IMR-90 (cell line): ENCODE data around the gene NHSL1. TPM values are rescaled to one million over a fixed set of nuclear protein-coding genes. Genes with fewer than 3 reads are reported as not detected.

Experiments
- ATAC-seq: fragments of 200-7000 bp; cut with Tn5 transposase; 2 replicates; pipeline ENCODE4 v1.9.1; 2020; ENCODE audit warnings: low read depth, mild to moderate bottlenecking, moderate library complexity
- BruUV-seq: library from RNA; stranded (reverse); fragments of 400-500 nt; replicated peaks from 2 replicates; lab custom pipeline; 2021; lab: Mats Ljungman, UMichigan
- CTCF ChIA-PET: fragments of 300-600 bp; formaldehyde crosslinking; extraction: SDS; loops from one replicate; lab custom pipeline; 2021; ENCODE audit warnings: antibody characterized with exemption; lab: Yijun Ruan, JAX
- POLR2A ChIA-PET: fragments of 300-600 bp; sonication (Branson Sonifier 250); formaldehyde crosslinking; loops from one replicate; lab custom pipeline; 2022; ENCODE audit warnings: antibody characterized with exemption; ENCODE audit not compliant: unreplicated experiment; lab: Charles Lee
- DNase-seq: peaks from one replicate; pipeline ENCODE4 v3.0.0; 2013
- H2AFZ ChIP-seq: replicated peaks from 2 replicates; pipeline ENCODE3; 2013; ENCODE audit warnings: low read length, mild to moderate bottlenecking; ENCODE audit not compliant: poor library complexity
- H2AK5ac ChIP-seq: 2 replicates; pipeline ENCODE4 v1.6.1; 2013; ENCODE audit warnings: low read depth, low read length, inconsistent platforms
- H2AK9ac ChIP-seq: replicated peaks from 2 replicates; pipeline ENCODE3; 2013; ENCODE audit warnings: mild to moderate bottlenecking, low read depth, low read length, moderate library complexity; ENCODE audit not compliant: poor library complexity
- H2BK120ac ChIP-seq: 2 replicates; pipeline ENCODE4 v1.6.1; 2013; ENCODE audit warnings: low read depth, low read length, inconsistent platforms
- H2BK15ac ChIP-seq: 3 replicates; pipeline ENCODE4 v1.6.1; 2013; ENCODE audit warnings: low read depth, low read length, inconsistent platforms
- H2BK20ac ChIP-seq: 2 replicates; pipeline ENCODE4 v1.6.1; 2013; ENCODE audit warnings: low read depth, mild to moderate bottlenecking, inconsistent platforms, low read length, moderate library complexity
- H2BK5ac ChIP-seq: 2 replicates; pipeline ENCODE4 v1.6.1; 2013; ENCODE audit warnings: mild to moderate bottlenecking, low read depth, low read length, inconsistent platforms; ENCODE audit not compliant: poor library complexity, severe bottlenecking
- H3K14ac ChIP-seq: replicated peaks from 2 replicates; pipeline ENCODE4 v1.6.1; 2013; ENCODE audit warnings: low read depth, low read length, inconsistent platforms
- H3K18ac ChIP-seq: 2 replicates; pipeline ENCODE4 v1.6.1; 2013; ENCODE audit warnings: low read depth, low read length, control low read depth
- H3K23ac ChIP-seq: 2 replicates; pipeline ENCODE4 v1.6.1; 2013; ENCODE audit warnings: low read depth, low read length, inconsistent platforms
- H3K27ac ChIP-seq: 2 replicates; pipeline ENCODE4 v1.5.1; 2013; ENCODE audit warnings: mild to moderate bottlenecking, control low read depth, low read length; ENCODE audit not compliant: insufficient read depth
- H3K27me3 ChIP-seq: 2 replicates; pipeline ENCODE4 v1.6.1; 2013; ENCODE audit warnings: low read length; ENCODE audit not compliant: control insufficient read depth, insufficient read depth
- H3K36me3 ChIP-seq: 2 replicates; pipeline ENCODE4 v1.6.1; 2013; ENCODE audit warnings: low read length, mixed read lengths; ENCODE audit not compliant: control insufficient read depth, insufficient read depth
- H3K4ac ChIP-seq: 2 replicates; pipeline ENCODE4 v1.6.1; 2013; ENCODE audit warnings: low read depth, low read length, inconsistent platforms
- H3K4me1 ChIP-seq: 2 replicates; pipeline ENCODE4 v1.6.1; 2013; ENCODE audit warnings: low read length, mixed read lengths; ENCODE audit not compliant: control insufficient read depth, insufficient read depth
- H3K4me2 ChIP-seq: 2 replicates; pipeline ENCODE4 v1.6.1; 2013; ENCODE audit warnings: low read depth, mild to moderate bottlenecking, control low read depth, low read length, moderate library complexity
- H3K4me3 ChIP-seq: 2 replicates; pipeline ENCODE4 v1.5.1; 2013; ENCODE audit warnings: low read depth, mild to moderate bottlenecking, control low read depth, low read length, moderate library complexity; ENCODE audit not compliant: insufficient read depth
- H3K56ac ChIP-seq: 2 replicates; pipeline ENCODE4 v1.6.1; 2013; ENCODE audit warnings: low read length, inconsistent platforms; ENCODE audit not compliant: insufficient read depth; ENCODE audit errors: extremely low read depth
- H3K79me1 ChIP-seq, 2 experiments: 2 replicates each; pipeline ENCODE4 v1.6.1; 2013; ENCODE audit warnings: low read length in 2 of 2, inconsistent platforms in 1 of 2, low read depth in 1 of 2
- H3K9ac ChIP-seq: 2 replicates; pipeline ENCODE4 v1.6.1; 2013; ENCODE audit warnings: low read depth, low read length, control low read depth
- H3K9me1 ChIP-seq: 2 replicates; pipeline ENCODE4 v1.6.1; 2013; ENCODE audit warnings: low read length, inconsistent platforms; ENCODE audit not compliant: insufficient read depth
- H3K9me3 ChIP-seq: 2 replicates; pipeline ENCODE4 v1.6.1; 2013; ENCODE audit warnings: low read length; ENCODE audit not compliant: control insufficient read depth, insufficient read depth
- H4K20me1 ChIP-seq: 2 replicates; pipeline ENCODE4 v1.6.1; 2013; ENCODE audit warnings: low read length, inconsistent platforms; ENCODE audit not compliant: insufficient read depth
- H4K5ac ChIP-seq: 2 replicates; pipeline ENCODE4 v1.6.1; 2013; ENCODE audit warnings: mild to moderate bottlenecking, low read depth, low read length, control low read depth
- H4K8ac ChIP-seq, 2 experiments: 2 replicates each; pipeline ENCODE4 v1.6.1; 2013; ENCODE audit warnings: low read depth in 2 of 2, low read length in 2 of 2, control low read depth in 1 of 2, inconsistent platforms in 1 of 2
- H4K91ac ChIP-seq: 2 replicates; pipeline ENCODE4 v1.6.1; 2013; ENCODE audit warnings: low read depth, low read length, inconsistent platforms; ENCODE audit not compliant: insufficient read depth
- BHLHE40 ChIP-seq: fragments of 150-350 bp; IDR thresholded peaks from 2 replicates; pipeline ENCODE4 v1.6.1; 2016; ENCODE audit warnings: mild to moderate bottlenecking, low read depth, low read length
- MAFK ChIP-seq: IDR thresholded peaks from 2 replicates; pipeline ENCODE4 v1.6.1; 2012; ENCODE audit warnings: low read depth, low read length, improper control_type of control experiment
- MXI1 ChIP-seq: IDR thresholded peaks from 2 replicates; pipeline ENCODE4 v1.6.1; 2012; ENCODE audit warnings: low read depth, mild to moderate bottlenecking, low read length, moderate library complexity, borderline replicate concordance
- RAD21 ChIP-seq: IDR thresholded peaks from 2 replicates; pipeline ENCODE4 v1.6.1; 2012; ENCODE audit warnings: low read length, improper control_type of control experiment
- RFX5 ChIP-seq: IDR thresholded peaks from 2 replicates; pipeline ENCODE4 v1.8.0; 2012; ENCODE audit warnings: low read depth, mild to moderate bottlenecking, low read length, moderate library complexity
- WGBS, 2 experiments: methylation state at CpG; one replicate each; pipeline versions ENCODE4 v1.1.5 to v1.1.7; 2013; ENCODE audit warnings: missing lambda C conversion rate in 2 of 2; ENCODE audit not compliant: insufficient read length in 1 of 2; ENCODE audit errors: extremely low coverage in 2 of 2; 5-methylcytosine and 5-hydroxymethylcytosine counted together
- dilution Hi-C: fragments of 300-500 bp; cut with HindIII; formaldehyde crosslinking; loops from one replicate; pipeline ENCODE4 v1.14.3; 2018; ENCODE audit warnings: low sequenced_read_pairs; ENCODE audit not compliant: unreplicated experiment
- in situ Hi-C: fragments of 300-500 bp; cut with MboI; formaldehyde crosslinking; loops from 3 replicates; pipeline ENCODE4 v1.14.3; 2019; ENCODE audit warnings: low sequenced_read_pairs, inconsistent platforms, mixed read lengths
- intact Hi-C: fragments of 100-400 bp; cut with micrococcal nuclease; formaldehyde crosslinking; loops from 2 replicates; pipeline ENCODE4 v1.10.0; 2022
- polyA plus RNA-seq, 3 experiments: library from polyadenylated mRNA; depleted of rRNA; stranded (reverse); fragments of >200 nt; gene quantifications; 2 replicates each; pipeline ENCODE4 v1.2.3, GENCODE V29; 2012; ENCODE audit warnings: low replicate concordance in 1 of 3
- total RNA-seq: library from RNA; depleted of rRNA; stranded (reverse); fragments of >200 nt; gene quantifications from 2 replicates; pipeline ENCODE4 v1.2.3, GENCODE V29; 2012
- TF ChIP-seq, protein P1 (sequence below): fragments of 150-350 bp; IDR thresholded peaks from 2 replicates; pipeline ENCODE4 v1.6.1; 2016; ENCODE audit warnings: low read depth, mild to moderate bottlenecking, low read length, moderate library complexity, borderline replicate concordance
- TF ChIP-seq, protein P2 (sequence below): fragments of 150-350 bp; IDR thresholded peaks from 2 replicates; pipeline ENCODE4 v1.6.1; 2017; ENCODE audit warnings: mild to moderate bottlenecking, antibody characterized with exemption, low read length, low read depth

Gene NHSL1
- total and polyA plus RNA-seq, 2 of the 4 experiments (the other 2 are of a cell fraction): 5.6 to 7.2 TPM

DNA sequence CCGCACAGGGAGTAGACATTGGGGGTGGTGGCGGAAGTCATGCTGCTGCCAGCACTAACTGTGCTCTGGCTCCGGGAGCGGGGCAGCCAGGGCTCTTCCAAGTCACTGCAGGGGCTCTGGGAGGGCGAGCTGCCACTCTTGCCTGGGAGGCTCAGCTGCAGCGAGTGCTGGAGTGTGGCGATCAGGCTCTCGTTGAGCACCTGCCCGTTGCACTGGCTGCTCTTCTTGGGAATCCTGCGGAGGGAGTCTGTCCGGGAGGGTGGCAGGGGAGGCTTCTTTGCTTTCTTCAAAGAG is 67.3 kb downstream of the NHSL1 start:
- in situ Hi-C loops: loop anchor here (5.0 kb wide), 3 partner anchors 80 to 330 kb away; no protein-coding TSS in a partner anchor

More for the DNA sequence above, 67.3 kb downstream of the NHSL1 start:
- ChIA-PET CTCF (no interaction called here), POLR2A (no interaction called here)
- no peak overlapping the region for H2BK5ac ChIP-seq
- no peak overlapping the region for H2BK120ac ChIP-seq
- H2BK15ac ChIP-seq: no peak overlapping the region
- H3K23ac ChIP-seq: no peak overlapping the region
- H4K8ac ChIP-seq: no peak overlapping the region
- peaks cover 7% of the 10 kb centered on the region; the same call in 1 of the 2 replicates for H3K4me1 ChIP-seq
- H3K4ac ChIP-seq: no peak overlapping the region
- H2BK20ac ChIP-seq: no peak overlapping the region
- H3K56ac ChIP-seq: no peak overlapping the region
- no peaks in the 10 kb centered on the region for H3K9me3 ChIP-seq
- no peak overlapping the region for H2AFZ ChIP-seq
- H3K27ac ChIP-seq: no peak overlapping the region
- DNase-seq: no peak
- no peak overlapping the region for H4K91ac ChIP-seq
- TF ChIP-seq RFX5 (no peak), BHLHE40 (no peak), RAD21 (no peak), MAFK (no peak), MXI1 (no peak)
- TF ChIP-seq, protein P1, sequence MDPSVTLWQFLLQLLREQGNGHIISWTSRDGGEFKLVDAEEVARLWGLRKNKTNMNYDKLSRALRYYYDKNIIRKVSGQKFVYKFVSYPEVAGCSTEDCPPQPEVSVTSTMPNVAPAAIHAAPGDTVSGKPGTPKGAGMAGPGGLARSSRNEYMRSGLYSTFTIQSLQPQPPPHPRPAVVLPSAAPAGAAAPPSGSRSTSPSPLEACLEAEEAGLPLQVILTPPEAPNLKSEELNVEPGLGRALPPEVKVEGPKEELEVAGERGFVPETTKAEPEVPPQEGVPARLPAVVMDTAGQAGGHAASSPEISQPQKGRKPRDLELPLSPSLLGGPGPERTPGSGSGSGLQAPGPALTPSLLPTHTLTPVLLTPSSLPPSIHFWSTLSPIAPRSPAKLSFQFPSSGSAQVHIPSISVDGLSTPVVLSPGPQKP: no peak
- TF ChIP-seq, protein P2, sequence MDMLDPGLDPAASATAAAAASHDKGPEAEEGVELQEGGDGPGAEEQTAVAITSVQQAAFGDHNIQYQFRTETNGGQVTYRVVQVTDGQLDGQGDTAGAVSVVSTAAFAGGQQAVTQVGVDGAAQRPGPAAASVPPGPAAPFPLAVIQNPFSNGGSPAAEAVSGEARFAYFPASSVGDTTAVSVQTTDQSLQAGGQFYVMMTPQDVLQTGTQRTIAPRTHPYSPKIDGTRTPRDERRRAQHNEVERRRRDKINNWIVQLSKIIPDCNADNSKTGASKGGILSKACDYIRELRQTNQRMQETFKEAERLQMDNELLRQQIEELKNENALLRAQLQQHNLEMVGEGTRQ: no peak
- H3K18ac ChIP-seq: no peak overlapping the region
- no peak overlapping the region for H2AK9ac ChIP-seq
- intact Hi-C loops: no loop called here
- WGBS, 2 experiments: 98% methylated on average over 4 of the region's 11 CpGs; no CpG with 5 or more reads in 1 of the 2 experiments
- H3K4me2 ChIP-seq: no peak overlapping the region
- H3K79me1 ChIP-seq: no peaks in the 10 kb centered on the region
- H4K20me1 ChIP-seq: no peaks in the 10 kb centered on the region
- peaks cover 6% of the 10 kb centered on the region for H3K9me1 ChIP-seq
- no peak overlapping the region for H3K14ac ChIP-seq
- no peak overlapping the region for H3K4me3 ChIP-seq
- H2AK5ac ChIP-seq: no peak overlapping the region
- H3K36me3 ChIP-seq: peaks cover 11% of the 10 kb centered on the region
- ATAC-seq: no peak
- no peak overlapping the region for H4K5ac ChIP-seq
- H3K27me3 ChIP-seq: no peaks in the 10 kb centered on the region
- no TSS peak for BruUV-seq
- dilution Hi-C loops: no loop called here
- H3K9ac ChIP-seq: no peak overlapping the region
